Epithelial cell of esophagus (primary cell): ENCODE measurements around the gene TMTC3.
"Not testable (repeated sequence)": the region's sequence is repeated elsewhere in the genome, so short reads cannot be mapped to it uniquely, and the experiment has no call there.

ENCODE experiments used
- DNase-seq: peaks from one replicate; pipeline ENCODE4 v3.0.0; 2010; ENCODE audit warnings: low read depth
- H3K4me3 ChIP-seq: 2 replicates; pipeline ENCODE4 v1.5.1; 2011; ENCODE audit warnings: mild to moderate bottlenecking, low read length, control low read depth
- TF ChIP-seq, protein P1 (sequence below): IDR thresholded peaks from 2 replicates; pipeline ENCODE4 v1.5.1; 2011; ENCODE audit warnings: low read depth, mild to moderate bottlenecking, low read length, control low read depth, inconsistent platforms; ENCODE audit not compliant: insufficient read depth; ENCODE audit errors: missing control alignments

TMTC3 gene

DNA sequence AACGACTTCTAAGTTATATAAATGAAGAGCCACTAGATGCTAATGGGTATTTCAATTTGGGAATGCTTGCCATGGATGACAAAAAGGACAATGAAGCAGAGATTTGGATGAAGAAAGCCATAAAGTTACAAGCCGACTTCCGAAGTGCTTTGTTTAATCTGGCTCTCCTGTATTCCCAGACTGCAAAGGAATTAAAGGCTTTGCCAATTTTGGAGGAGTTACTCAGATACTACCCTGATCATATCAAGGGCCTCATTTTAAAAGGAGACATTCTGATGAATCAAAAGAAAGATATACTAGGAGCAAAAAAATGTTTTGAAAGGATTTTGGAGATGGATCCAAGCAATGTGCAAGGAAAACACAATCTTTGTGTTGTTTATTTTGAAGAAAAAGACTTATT is 52.8 kb downstream of the TMTC3 start:
- H3K4me3 ChIP-seq, result no peak overlapping the region
- TF ChIP-seq, protein P1, sequence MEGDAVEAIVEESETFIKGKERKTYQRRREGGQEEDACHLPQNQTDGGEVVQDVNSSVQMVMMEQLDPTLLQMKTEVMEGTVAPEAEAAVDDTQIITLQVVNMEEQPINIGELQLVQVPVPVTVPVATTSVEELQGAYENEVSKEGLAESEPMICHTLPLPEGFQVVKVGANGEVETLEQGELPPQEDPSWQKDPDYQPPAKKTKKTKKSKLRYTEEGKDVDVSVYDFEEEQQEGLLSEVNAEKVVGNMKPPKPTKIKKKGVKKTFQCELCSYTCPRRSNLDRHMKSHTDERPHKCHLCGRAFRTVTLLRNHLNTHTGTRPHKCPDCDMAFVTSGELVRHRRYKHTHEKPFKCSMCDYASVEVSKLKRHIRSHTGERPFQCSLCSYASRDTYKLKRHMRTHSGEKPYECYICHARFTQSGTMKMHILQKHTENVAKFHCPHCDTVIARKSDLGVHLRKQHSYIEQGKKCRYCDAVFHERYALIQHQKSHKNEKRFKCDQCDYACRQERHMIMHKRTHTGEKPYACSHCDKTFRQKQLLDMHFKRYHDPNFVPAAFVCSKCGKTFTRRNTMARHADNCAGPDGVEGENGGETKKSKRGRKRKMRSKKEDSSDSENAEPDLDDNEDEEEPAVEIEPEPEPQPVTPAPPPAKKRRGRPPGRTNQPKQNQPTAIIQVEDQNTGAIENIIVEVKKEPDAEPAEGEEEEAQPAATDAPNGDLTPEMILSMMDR, result no peak
- DNase-seq, result no peak

DNA sequence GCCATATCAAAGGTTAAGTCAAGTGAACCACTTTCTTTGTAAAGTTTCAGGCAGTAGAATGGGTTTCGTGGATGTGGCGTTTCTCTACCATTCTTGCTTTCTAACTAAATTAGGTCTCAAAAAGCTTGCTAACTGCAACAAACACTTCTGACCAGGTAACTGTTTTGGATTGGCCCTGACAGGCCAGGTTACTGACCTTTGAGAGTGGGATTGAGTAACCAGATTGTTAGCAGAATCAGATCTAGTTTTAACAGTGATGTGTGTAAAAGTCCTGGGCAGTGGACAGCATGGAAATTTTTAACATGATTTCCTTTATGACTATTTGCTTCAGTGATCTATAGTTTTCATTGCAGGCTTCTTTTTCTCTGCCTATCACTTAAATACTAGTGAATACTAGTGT is 57.9 kb downstream of the TMTC3 start:
- TF ChIP-seq, protein P1, result no peak
- DNase-seq, result no peak
- H3K4me3 ChIP-seq, result no peak overlapping the region

DNA sequence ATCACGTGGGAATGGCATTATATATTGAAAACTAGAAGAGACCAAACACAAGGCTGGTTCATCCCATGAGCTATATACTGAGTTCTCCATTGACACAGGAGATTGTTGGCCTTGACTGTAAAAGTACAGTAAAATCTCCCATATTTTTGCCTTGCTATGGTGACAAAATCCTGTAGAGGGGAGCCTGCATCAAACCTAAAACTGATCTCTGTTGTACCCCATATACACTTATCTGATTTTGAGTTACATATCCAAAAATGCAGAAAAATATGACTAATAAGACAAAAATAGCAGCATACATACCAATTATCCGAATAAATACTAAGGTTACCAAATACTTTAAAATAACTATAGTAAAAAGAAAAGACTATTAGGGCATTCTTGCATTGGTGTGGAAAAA is 60.4 kb downstream of the TMTC3 start:
- DNase-seq, result no peak
- TF ChIP-seq, protein P1, result no peak
- no peak overlapping the region for H3K4me3 ChIP-seq

DNA sequence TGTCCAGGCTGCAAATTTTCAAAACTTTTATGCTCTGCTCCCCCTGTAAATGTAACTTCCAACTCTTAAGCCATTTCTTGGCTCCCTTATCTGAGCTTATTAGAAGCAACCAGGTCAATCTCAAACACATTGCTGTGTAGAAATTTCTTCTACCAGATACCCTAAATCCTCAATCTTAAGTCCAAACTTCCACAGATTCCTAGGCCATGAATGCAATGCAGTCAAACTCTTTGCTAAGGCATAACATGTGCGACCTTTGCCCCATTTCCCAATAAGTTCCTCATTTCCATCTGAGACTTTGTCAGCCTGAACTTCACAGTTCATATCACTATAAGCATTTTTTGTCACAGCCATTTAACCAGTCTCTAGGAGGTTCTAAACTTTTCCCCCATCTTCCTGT is 64.5 kb downstream of the TMTC3 start:
- TF ChIP-seq, protein P1, result no peak
- DNase-seq, result no peak
- H3K4me3 ChIP-seq, result no peak overlapping the region

DNA sequence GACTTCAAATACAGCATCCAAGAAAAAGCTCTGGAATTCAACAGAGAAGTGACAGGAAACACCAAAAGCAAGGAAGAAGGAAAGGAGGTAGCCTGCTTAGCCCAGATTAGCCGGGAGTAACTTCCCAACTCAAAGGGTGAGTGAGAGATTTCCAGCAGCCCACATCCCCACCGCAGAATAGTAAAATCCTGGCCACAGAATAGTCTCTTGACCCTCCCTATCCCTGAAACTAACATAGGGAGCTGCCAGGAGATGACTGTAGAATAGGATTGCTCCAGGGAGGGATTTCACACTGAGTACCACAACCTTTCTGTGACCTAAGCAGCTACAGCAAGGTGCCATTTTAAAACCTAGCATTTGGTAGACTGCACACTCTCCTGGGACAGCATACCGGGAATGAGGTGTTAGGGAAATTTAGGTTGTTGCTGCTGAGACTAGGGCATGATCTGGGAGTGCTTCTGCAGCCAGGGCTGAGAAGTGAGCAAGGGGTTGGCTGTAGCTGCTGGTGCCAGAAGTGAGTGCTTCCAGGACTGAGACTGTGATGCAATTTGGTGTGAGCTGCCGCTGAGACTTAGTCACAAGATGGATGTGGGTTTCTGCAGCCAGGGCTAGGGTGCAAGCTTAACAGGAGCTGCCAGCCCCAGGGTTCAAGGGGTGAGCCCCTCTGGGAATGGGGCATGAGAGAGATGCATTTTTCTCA is 66.0 kb downstream of the TMTC3 start:
- TF ChIP-seq, protein P1, result no peak
- no peak overlapping the region for H3K4me3 ChIP-seq
- peak; percentile 51 for DNase-seq

DNA sequence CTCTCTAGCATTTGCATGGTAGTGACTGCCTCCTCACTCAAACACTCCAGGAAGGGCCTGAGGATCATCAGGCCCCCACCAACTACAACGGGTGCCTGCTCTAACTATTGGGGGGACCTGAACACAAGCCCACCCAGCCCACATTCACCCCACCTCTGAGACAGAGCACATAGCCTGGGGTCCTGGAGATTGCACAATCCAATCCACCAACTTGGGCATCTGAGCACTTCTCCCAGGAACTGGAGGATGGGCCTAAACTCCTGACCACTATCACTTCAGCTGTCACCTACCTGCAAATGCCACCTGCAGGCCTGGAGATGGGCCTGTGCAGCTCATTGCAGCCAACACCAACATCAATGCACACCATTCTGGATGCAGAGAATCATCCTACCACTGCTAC is 66.6 kb downstream of the TMTC3 start:
- TF ChIP-seq, protein P1, result no peak
- DNase-seq, result no peak
- no peak overlapping the region for H3K4me3 ChIP-seq

DNA sequence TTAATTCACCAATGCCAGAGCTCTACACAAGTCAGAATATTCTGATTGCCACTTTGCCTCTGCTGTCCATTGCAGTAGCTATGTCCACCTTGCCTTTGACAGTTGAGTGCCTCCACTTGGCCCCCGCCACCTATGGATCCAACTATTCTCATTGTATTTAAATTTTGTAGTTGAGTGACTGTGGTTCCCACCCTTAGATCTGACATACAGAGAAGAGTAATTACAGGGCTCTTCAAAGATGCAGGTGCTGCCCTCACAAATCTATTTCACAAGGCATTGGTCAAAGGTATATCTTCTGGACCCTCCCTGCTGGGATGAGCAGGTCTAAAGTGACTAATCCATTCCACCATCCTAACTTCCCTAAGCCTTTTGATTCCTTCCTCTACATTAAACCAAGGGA is 68.2 kb downstream of the TMTC3 start:
- not testable (repeated sequence) for DNase-seq, H3K4me3 ChIP-seq
